Measurements from ENCODE around the gene PCDH19. TPM values are rescaled to one million over a fixed set of nuclear protein-coding genes. Genes with fewer than 3 reads are reported as not detected.

Gene PCDH19
- total RNA-seq, 1 experiment from 2014 or later, result 0.48 TPM

DNA sequence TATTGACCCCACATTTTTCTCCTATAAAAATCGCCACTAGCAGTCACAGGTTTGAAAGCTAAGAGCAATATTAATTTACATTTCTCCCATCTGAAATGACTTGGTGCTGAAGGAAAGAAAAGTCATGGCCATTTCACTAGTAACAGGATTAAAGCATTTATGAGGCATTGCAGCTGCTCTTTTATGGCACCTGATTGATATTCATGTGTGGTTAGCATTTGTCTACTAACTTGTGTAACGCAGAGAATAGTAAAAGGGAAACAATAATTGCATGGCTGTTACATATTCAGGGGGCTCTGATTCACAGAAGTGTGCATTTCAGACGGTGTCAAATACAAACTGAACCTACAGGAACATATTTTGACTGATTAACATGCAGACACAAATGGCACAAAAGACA is 5.2 kb downstream of the PCDH19 start:
- no peak for DNase-seq (ENCODE audit: low spot score)

- no peak for DNase-seq (ENCODE audit: low spot score)
Measured at GRCh38 chrX:100395781-100396180, 14.3 kb downstream of the PCDH19 start.

GRCh38 chrX:100381619-100382018 is 28.5 kb downstream of the PCDH19 start:
- DNase-seq (ENCODE audit: low spot score), result peak; percentile 29

DNA sequence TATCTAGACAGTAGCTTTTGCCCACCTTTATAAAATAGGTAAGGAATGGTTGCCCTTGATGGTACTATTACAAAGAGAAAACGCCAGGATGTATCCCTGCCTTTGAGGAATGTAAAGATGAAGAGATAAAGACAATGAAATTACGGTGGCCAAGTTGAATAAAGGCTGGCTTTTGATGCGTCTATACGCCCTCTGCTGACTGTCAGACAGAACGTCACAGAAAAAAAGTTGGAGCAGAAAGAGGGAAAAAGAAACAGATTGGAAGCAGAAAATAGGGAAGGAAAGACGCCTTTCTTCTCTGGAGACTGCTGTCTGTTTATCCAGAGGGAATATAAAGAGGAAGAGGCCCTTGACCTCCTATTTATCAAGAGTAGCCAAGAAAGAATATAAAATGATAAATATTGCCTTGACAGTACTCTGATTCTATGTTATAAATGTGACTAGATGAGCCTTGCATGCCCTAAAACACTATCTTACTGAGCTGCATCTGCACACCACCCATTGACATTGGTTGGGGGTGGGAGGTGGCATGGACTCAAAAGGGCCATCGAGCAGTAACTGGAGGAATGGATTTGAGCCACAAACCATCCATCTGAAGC is 30.6 kb downstream of the PCDH19 start:
- peak; percentile 33 for DNase-seq (ENCODE audit: low spot score)

DNA sequence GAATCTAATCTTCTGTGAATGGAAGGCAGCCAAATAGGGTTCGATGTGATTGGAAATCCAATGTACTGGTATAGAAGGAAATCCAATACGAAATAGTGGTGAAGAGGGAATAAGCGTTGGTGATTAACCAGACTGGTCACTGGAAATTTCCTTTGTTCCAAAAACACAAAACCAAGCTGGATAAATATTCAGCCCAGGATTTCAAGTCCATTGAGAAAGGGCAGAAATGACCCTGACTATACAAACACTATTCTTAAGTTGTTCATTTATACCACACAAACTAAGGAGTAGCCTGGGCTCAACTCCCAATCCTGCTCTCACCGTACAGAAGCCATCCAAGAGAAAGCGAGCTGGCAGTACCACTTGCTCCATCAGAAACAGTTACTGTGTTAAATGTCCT is 32.2 kb downstream of the PCDH19 start:
- DNase-seq (ENCODE audit: low spot score), result no peak

DNA sequence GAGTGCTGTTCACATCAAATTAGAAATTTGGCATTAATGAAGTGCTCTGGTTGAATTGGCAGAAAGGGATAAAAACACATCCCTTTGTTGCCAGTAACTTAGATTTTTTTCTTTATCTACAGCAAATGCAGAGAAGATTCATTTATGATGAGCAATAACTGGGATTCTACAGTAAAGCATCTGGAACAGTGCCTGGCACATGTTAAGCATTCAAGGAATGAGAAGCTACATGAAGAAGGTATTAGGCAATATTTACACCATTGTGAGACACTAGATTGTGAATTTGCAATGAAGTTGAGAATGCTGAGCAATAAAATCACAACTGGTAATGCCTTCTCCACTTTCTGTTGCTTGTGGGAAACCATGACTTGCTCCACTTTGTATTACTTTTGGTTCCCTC is 33.5 kb downstream of the PCDH19 start:
- no peak for DNase-seq (ENCODE audit: low spot score)

DNA sequence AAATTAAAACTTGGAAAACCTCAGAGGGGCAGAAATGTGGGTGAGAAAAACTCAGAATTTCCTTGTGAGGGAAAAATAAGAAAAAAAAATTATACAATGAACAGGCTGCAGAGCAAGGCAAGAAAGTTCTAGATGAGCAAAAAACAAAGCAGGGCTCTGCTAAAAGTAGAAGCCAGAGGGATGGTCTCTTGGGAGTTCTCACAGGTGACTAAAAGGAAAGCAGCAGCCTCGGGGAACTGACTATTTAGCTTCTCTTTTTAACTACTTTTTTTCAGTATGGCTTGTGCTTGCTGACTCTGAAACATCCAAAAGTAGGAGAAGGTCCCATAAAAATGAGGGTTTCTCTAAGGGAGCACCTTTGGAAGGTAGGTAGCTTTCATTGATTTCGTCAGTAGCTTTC is 36.4 kb downstream of the PCDH19 start:
- no peak for DNase-seq (ENCODE audit: low spot score)

- DNase-seq (ENCODE audit: low spot score), result peak; percentile 10
Measured at GRCh38 chrX:100368167-100368566, 41.9 kb downstream of the PCDH19 start.

GRCh38 chrX:100363896-100364295 is 46.2 kb downstream of the PCDH19 start:
- DNase-seq (ENCODE audit: low spot score), result no peak

DNA sequence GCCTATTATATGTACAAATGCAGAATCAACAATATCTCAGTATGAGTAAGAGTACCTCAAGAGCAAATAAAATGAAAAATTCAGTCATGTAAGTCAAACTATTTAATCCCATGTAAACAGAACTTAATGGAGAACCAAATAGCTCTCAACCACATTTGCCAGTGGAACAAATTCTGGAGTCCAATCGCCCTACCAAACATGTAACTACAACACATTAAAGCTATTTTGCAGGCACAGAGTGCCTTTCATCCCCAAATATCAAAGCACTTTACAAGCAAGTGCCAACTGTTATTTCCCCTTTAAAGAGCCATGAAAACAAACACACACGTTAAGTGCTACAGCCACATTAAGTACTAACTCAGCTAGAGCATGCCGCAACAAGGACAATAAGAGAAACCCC is 51.3 kb downstream of the PCDH19 start:
- DNase-seq (ENCODE audit: low spot score), result no peak

- no peak for DNase-seq (ENCODE audit: low spot score)
Measured at GRCh38 chrX:100356351-100356896, 53.6 kb downstream of the PCDH19 start.

DNA sequence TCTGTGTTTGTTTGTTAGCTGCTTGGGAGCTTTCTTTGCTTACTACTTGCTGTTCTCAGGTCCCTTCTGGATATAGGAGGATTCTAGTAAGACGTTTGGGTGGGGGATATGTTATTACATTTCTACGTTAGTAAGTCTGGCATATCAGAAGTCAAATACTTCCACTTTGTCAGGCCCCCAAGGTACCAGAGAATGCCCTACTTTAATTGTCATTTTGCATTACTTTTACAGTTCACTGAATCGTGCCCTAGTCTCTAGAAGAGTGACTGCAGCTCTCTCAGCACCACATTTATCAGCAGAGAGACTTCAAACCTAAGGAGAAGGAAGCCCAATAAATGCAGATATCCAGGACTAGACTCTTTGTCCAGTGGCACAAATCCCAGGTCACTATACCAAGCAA is 54.4 kb downstream of the PCDH19 start:
- DNase-seq (ENCODE audit: low spot score), result no peak

DNA sequence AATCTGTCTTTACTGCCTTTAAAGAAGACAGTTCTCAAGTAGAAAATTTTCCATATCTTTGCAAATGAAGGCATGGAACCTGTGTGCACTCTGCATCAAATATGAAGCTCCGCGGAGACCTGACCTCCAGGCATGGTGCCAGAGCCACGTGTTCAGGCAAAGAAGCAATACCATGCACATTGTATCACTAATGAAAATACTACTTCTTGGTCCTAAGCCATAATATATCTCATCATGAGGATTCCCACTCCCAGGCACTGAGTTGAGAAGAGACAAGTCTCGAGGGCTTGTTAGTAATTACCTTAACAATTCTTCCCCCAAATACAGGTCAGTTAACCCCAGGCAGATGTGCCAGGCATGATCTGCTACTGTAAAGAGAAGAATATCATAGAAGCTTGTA is 56.7 kb downstream of the PCDH19 start:
- DNase-seq (ENCODE audit: low spot score), result no peak

DNA sequence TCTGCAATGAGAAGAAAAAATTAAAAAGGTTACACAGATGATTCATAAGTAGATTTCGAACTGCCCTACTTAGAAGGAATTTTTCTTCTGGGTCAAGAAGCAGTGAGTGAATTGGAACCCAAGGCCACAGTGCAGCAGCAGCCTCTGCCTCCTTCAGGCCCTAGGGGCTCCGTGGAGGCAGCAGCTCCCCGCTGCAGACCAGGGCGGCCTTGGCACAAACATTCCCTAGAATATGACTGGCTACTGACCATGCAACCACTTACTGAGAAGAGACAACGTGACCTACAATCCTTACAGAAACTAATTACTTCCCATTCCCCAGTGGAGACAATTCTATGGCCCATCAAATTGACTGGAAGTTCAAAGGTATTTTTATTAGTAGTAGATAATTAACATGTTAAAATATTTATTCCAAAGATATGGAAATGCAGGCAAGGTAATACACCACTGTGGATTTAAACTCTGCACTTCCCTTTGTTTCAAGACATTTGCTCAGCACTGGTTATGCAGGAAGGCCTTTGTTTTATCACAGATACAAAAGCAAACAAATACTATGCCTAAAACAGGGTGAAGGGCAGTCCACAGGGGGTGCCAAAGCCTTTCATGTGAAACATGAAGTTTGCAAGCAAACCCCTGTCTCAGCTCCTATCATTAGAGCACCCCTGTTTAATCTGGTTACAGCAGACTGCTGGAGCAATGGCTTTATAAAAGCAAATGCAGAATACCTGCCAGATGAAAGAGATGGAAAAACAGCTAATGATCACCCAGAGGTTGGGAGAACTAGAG is 59.2 kb downstream of the PCDH19 start:
- DNase-seq (ENCODE audit: low spot score), result no peak

GRCh38 chrX:100349391-100349790 is 60.7 kb downstream of the PCDH19 start:
- no peak for DNase-seq (ENCODE audit: low spot score)

GRCh38 chrX:100341142-100341510 is 68.9 kb downstream of the PCDH19 start:
- DNase-seq (ENCODE audit: low spot score), result no peak

DNA sequence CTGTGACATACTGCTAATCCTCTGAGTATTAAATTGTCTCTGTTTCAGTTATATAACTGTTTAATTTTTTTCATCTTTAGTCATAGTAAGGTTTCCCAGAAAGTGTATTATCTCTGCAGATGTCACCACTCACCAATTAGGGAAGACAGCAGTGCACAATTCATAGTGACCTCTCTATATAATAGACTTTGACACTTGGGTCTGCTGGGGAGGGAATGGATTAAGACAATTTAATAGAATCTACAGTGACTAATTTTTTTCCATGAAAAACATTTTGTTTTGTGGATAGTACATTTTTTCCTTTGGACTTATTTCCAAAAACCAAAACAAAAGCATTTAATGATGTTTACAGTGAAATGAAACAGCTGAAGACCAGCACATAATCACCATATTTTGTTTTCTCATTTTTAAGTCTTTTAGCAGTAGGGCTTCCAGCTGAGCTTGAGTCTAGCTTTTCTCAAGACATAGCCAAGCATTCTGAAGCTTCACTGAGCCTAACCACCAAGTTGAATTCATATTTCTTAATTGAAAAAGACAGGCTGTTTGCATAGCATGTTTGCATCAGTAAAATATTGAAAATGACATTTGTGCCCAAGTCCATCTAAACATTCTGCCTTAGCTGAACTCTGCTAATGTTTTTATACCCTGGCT is 69.5 kb downstream of the PCDH19 start:
- DNase-seq (ENCODE audit: low spot score), result no peak

DNA sequence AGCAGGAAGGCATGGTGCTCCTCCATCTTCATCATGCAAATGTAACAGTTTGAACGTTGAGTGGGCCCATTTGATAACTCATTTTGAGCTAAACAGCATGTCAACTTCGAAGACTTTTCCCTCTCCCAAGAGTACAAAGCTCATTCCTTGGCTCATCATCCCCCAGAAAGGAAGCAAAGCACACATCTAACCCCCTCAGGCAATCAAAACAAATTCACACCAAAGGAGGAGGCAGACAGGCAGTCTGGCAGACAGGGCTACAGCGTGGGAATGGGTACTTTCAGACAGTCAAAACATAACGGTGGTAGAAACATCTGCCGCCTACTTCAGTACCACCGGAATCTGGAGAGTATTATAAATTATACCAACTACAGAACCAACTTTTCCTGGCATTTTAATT is 81.7 kb downstream of the PCDH19 start:
- DNase-seq (ENCODE audit: low spot score), result no peak

DNA sequence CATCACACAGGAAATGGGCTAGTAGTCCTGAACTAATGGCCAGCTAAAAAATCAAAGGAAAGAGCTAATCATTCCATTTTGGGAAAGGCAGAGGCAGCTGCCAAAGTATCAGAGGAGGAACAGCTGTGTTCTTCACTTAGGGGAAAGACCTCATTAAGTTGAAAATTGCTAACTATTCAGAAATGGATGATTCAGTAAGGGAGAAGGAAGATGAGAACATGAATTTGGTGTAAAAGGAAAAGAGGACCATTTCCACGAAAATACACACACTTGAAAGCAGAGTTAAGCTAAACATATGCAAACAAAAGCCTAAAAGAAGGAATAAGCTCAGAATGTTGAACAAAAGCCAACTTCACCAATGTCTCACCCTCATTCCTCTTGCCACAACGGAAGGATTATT is 90.4 kb downstream of the PCDH19 start:
- DNase-seq (ENCODE audit: low spot score), result no peak

- DNase-seq (ENCODE audit: low spot score), result no peak
Measured at GRCh38 chrX:100316987-100317386, 93.1 kb downstream of the PCDH19 start.

GRCh38 chrX:100315566-100315965 is 94.5 kb downstream of the PCDH19 start:
- DNase-seq (ENCODE audit: low spot score), result no peak

GRCh38 chrX:100299559-100299958 is 110.5 kb downstream of the PCDH19 start:
- DNase-seq (ENCODE audit: low spot score), result no peak

GRCh38 chrX:100297728-100298127 is 112.3 kb downstream of the PCDH19 start:
- no peak for DNase-seq (ENCODE audit: low spot score)

Data from H4 (cell line).